ENCODE data around the gene NDUFAF3. TPM values are rescaled to one million over a fixed set of nuclear protein-coding genes. Genes with fewer than 3 reads are reported as not detected.

NDUFAF3 gene
- total RNA-seq, 2 donors from 2014 or later: 32.9 to 39.1 TPM

- Mint-ChIP-seq H3K27ac (peak within 1 kb of the TSS; percentile 98), H3K27me3 (ENCODE audit: insufficient read depth) (no peaks in the 10 kb centered on the region), H3K36me3 (ENCODE audit: low read depth) (peaks cover 71% of the 10 kb centered on the region), H3K9me3 (no peaks in the 10 kb centered on the region), H3K4me3 (peak within 1 kb of the TSS; percentile 79), H3K4me1 (peaks cover 14% of the 10 kb centered on the region)
- H3K9ac ChIP-seq (ENCODE audit: extremely low read depth, low read length, poor library complexity, severe bottlenecking): peak within 1 kb of the TSS; percentile 74
- peaks cover 6% of the 10 kb centered on the region for H3K4me1 ChIP-seq (ENCODE audit: control insufficient read depth, insufficient read depth, low read length)
- peak within 1 kb of the TSS; percentile 77 for H3K4me3 ChIP-seq (ENCODE audit: low read length)
- no peaks in the 10 kb centered on the region for H3K27me3 ChIP-seq (ENCODE audit: control insufficient read depth, insufficient read depth, low read length, poor library complexity, severe bottlenecking)
- peaks cover 86% of the 10 kb centered on the region for H3K36me3 ChIP-seq (ENCODE audit: control insufficient read depth, insufficient read depth, low read length)
- WGBS, 2 experiments (ENCODE audit: insufficient coverage in 1 of 2, insufficient read length in 1 of 2): 8 to 18% methylated on average over 24 to 55 of the region's 55 CpGs
- DNase-seq: peak; percentile 97
- no peaks in the 10 kb centered on the region for H3K9me3 ChIP-seq (ENCODE audit: control insufficient read depth, low read length)
- TF ChIP-seq, protein P1, sequence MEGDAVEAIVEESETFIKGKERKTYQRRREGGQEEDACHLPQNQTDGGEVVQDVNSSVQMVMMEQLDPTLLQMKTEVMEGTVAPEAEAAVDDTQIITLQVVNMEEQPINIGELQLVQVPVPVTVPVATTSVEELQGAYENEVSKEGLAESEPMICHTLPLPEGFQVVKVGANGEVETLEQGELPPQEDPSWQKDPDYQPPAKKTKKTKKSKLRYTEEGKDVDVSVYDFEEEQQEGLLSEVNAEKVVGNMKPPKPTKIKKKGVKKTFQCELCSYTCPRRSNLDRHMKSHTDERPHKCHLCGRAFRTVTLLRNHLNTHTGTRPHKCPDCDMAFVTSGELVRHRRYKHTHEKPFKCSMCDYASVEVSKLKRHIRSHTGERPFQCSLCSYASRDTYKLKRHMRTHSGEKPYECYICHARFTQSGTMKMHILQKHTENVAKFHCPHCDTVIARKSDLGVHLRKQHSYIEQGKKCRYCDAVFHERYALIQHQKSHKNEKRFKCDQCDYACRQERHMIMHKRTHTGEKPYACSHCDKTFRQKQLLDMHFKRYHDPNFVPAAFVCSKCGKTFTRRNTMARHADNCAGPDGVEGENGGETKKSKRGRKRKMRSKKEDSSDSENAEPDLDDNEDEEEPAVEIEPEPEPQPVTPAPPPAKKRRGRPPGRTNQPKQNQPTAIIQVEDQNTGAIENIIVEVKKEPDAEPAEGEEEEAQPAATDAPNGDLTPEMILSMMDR (conservative IDR thresholded peaks at IDR 0.05): no peak
- H3K27ac ChIP-seq (ENCODE audit: low read depth, low read length): peak within 1 kb of the TSS; percentile 65
These were observed 7.0 kb downstream of the NDUFAF3 start, which contains the start of gene IMPDH2 for GRCh38 chr3:49028673-49029562. TSS of gene IMPDH2 (minus strand) at chr3:49029398. CDS start at chr3:49029350, 48 bp downstream.

DNA sequence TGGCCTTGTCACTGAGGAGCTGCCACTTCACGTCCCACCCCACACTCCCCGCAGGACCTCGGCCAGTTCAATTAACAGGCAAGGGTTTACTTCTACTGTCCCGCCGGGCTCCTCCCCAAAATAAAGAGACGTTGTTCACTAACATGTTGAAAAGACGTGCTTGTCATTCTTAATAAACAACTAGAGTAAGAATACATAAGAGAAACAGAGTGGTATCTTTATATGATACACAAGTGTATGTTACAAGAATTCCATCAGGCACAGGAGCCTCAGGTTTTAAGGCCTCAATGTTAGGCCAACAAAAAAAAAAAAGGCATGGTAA, 7.6 kb downstream of the NDUFAF3 start:
- Histone ChIP-seq H3K9ac (ENCODE audit: extremely low read depth, low read length, poor library complexity, severe bottlenecking) (no peak overlapping the region), H3K4me3 (ENCODE audit: low read length) (peak overlapping the region; percentile 77), H3K27ac (ENCODE audit: low read depth, low read length) (no peak overlapping the region), H3K4me1 (ENCODE audit: control insufficient read depth, insufficient read depth, low read length) (peaks cover 6% of the 10 kb centered on the region), H3K36me3 (ENCODE audit: control insufficient read depth, insufficient read depth, low read length) (peaks cover 85% of the 10 kb centered on the region), H3K27me3 (ENCODE audit: control insufficient read depth, insufficient read depth, low read length, poor library complexity, severe bottlenecking) (no peaks in the 10 kb centered on the region), H3K9me3 (ENCODE audit: control insufficient read depth, low read length) (no peaks in the 10 kb centered on the region)
- no peak for DNase-seq
- H3K9me3 Mint-ChIP-seq: no peaks in the 10 kb centered on the region
- peak overlapping the region; percentile 79 for H3K4me3 Mint-ChIP-seq
- 4 to 22% methylated on average over 4 to 7 of the region's 7 CpGs for WGBS, 2 experiments (ENCODE audit: insufficient coverage in 1 of 2, insufficient read length in 1 of 2)
- peaks cover 14% of the 10 kb centered on the region for H3K4me1 Mint-ChIP-seq
- no peaks in the 10 kb centered on the region for H3K27me3 Mint-ChIP-seq (ENCODE audit: insufficient read depth)
- H3K36me3 Mint-ChIP-seq (ENCODE audit: low read depth): peaks cover 69% of the 10 kb centered on the region
- H3K27ac Mint-ChIP-seq: peak overlapping the region; percentile 98
- TF ChIP-seq, protein P1 (conservative IDR thresholded peaks at IDR 0.05): no peak

DNA sequence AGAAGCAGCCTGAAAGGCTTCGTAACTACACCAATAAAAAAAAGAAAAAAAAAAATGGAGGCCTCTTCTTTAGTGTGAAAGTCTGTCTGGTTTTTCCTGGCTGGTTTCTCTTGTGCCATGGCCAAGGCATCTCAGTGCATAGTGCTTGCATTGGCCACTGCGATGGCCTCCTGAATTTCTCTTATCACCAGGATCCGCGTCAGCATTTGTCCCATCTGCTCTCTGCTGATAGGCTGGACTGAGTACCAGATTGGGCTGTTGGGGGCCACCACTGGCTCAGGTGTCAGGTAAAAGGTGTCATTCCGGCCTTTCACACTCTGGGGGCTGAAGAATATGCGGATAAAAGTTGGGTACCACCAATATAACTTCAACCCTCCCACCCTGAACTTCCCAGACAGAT, 8.4 kb downstream of the NDUFAF3 start:
- WGBS, 2 experiments (ENCODE audit: insufficient coverage in 1 of 2, insufficient read length in 1 of 2): 96 to 100% methylated on average over 4 to 6 of the region's 6 CpGs
- Mint-ChIP-seq H3K27me3 (ENCODE audit: insufficient read depth) (no peaks in the 10 kb centered on the region), H3K4me1 (peaks cover 14% of the 10 kb centered on the region), H3K27ac (no peak overlapping the region), H3K36me3 (ENCODE audit: low read depth) (peaks cover 69% of the 10 kb centered on the region), H3K9me3 (no peaks in the 10 kb centered on the region), H3K4me3 (no peak overlapping the region)
- TF ChIP-seq, protein P1 (conservative IDR thresholded peaks at IDR 0.05): no peak
- no peaks in the 10 kb centered on the region for H3K27me3 ChIP-seq (ENCODE audit: control insufficient read depth, insufficient read depth, low read length, poor library complexity, severe bottlenecking)
- no peak for DNase-seq
- no peak overlapping the region for H3K9ac ChIP-seq (ENCODE audit: extremely low read depth, low read length, poor library complexity, severe bottlenecking)
- H3K36me3 ChIP-seq (ENCODE audit: control insufficient read depth, insufficient read depth, low read length): peaks cover 85% of the 10 kb centered on the region
- no peak overlapping the region for H3K4me3 ChIP-seq (ENCODE audit: low read length)
- no peak overlapping the region for H3K27ac ChIP-seq (ENCODE audit: low read depth, low read length)
- peaks cover 6% of the 10 kb centered on the region for H3K4me1 ChIP-seq (ENCODE audit: control insufficient read depth, insufficient read depth, low read length)
- H3K9me3 ChIP-seq (ENCODE audit: control insufficient read depth, low read length): no peaks in the 10 kb centered on the region
